Measurements from ENCODE around the gene ATP9A.
"Not testable (repeated sequence)": the region's sequence is repeated elsewhere in the genome, so short reads cannot be mapped to it uniquely, and the experiment has no call there.

The ATP9A gene

DNA sequence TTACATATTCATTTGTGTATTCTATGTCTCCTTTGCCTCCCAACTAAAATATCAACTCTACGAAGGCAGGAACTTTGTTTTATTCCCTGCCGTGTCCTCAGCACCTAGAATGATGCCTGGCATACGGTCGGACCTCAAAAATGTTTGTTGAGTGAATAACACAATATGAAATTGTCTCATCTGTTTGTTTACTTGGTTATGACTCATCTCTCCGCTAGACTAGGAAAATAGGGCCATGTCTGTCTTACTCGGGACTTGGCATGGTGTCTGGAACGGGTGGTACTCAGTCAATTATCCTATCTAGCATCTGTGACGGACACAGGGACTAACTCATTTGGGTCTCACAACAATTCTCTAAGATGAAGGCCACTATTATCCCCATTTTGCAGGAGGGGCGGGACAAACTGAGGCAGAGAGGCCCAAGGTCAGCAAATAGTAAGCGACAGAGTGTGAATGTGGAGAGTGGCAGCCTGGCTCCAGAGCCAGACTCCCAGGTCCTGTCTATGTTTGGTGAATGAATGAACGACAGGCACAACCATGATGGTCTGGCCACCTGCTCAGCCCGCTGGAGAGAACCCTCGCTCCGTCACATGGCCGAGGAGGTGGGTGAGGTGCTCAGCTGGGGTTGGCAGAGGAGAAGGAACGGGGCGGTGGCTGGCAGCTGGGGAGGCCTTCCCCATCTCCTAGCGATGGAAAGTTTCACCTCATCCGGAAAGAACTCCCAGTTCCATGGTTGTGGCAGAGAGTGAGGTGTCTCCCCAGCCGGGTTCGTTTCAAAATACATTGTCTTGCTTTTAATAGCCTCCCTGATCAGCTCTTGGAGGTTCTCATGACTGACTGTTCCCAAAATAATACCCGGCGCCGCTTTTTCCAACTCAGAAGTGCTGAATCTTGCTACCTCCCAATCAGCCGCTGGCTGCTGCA lies 198.1 kb downstream of the ATP9A start:
- TF ChIP-seq Cebpa-rat (IDR thresholded peaks at IDR 0.05) = no peak
- no peak overlapping the region for H3K4me2 ChIP-seq
- H3K4me1 ChIP-seq = 0 out of 20 replicates have a peak, but pooled peaks cover 0 to 3% (median 0%) of the 10 kb centered on the region in 10 experiments
- peaks cover 0 to 35% (median 17%) of the 10 kb centered on the region in 11 experiments; a peak in 16 of 22 replicates for H3K9me3 ChIP-seq (replicated peaks in 1 of 11)
- H3K9ac ChIP-seq = no peak overlapping the region
- H4K20me1 ChIP-seq = no peaks in the 10 kb centered on the region
- H3K27me3 ChIP-seq = peaks cover 4 to 17% (median 13%) of the 10 kb centered on the region in 11 experiments; a peak in 20 of 22 replicates
- no peak overlapping the region for H3K4me3 ChIP-seq
- no peaks in the 10 kb centered on the region for H3K36me3 ChIP-seq
- no peak overlapping the region for H3K27ac ChIP-seq

- H3K4me1 ChIP-seq, H3K4me2 ChIP-seq, H3K36me3 ChIP-seq, H3K4me3 ChIP-seq, H4K20me1 ChIP-seq, H3K9ac ChIP-seq, H3K27ac ChIP-seq: not testable (repeated sequence)
- peaks cover 19 to 33% (median 28%) of the 10 kb centered on the region in 11 experiments for H3K27me3 ChIP-seq
- H3K9me3 ChIP-seq (replicated peaks in 1 of 11) = peaks cover 0 to 21% (median 8%) of the 10 kb centered on the region in 11 experiments; a peak in 12 of 22 replicates
Measured at GRCh38 chr20:51568533-51568932, 199.7 kb downstream of the ATP9A start.

DNA sequence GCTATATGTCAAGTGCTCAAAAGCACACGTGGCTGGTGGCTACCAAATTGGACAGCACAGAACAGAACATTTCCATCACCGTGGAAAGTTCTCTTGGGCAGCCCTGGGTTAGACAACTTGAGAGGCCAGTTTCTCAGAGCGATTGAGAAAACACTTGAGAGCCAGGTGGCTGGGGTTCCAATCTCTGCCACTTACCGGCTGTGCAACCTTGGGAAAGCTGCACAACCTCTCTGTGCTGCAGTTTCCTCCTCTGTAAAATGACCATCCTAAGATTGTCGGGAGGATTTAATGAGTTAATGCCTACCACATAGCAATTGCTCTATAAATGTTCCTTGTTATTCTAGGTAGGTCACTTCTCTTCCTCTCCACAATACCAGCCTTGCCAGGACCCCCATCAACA lies 200.6 kb downstream of the ATP9A start:
- no peak overlapping the region for H3K4me2 ChIP-seq
- H3K36me3 ChIP-seq = no peaks in the 10 kb centered on the region
- no peak overlapping the region for H3K27ac ChIP-seq
- H3K9me3 ChIP-seq (replicated peaks in 1 of 11) = peaks cover 0 to 21% (median 8%) of the 10 kb centered on the region in 11 experiments; a peak in 12 of 22 replicates
- H3K9ac ChIP-seq = no peak overlapping the region
- H3K4me1 ChIP-seq = peaks cover 5 to 11% (median 6%) of the 10 kb centered on the region in 10 experiments; a peak in 19 of 20 replicates
- peaks cover 0 to 13% (median 6%) of the 10 kb centered on the region in 11 experiments; a peak in 9 of 22 replicates for H4K20me1 ChIP-seq
- TF ChIP-seq Cebpa-rat (IDR thresholded peaks at IDR 0.05) = no peak
- H3K4me3 ChIP-seq = no peak overlapping the region
- peaks cover 28 to 42% (median 37%) of the 10 kb centered on the region in 11 experiments for H3K27me3 ChIP-seq

DNA sequence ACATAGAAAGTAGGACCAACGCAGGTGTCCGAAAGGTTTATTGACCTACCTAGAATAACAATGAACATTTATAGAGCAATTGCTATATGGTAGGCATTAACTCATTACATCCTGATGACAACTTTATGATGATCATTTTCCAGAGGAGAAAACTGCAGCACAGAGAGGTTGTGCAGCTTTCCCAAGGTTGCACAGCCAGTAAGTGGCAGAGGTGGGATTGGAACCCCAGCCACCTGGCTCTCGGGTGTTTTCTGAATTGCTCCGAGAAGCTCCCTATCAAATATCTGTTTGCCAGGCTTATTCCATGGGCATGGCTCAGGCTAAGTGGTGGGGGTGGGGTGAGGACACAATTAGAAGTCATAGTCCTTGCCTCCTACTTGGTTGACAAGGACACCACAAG lies 201.6 kb downstream of the ATP9A start:
- Histone ChIP-seq H3K36me3 (no peaks in the 10 kb centered on the region), H3K4me1 (peaks cover 11 to 22% (median 17%) of the 10 kb centered on the region in 10 experiments), H3K9me3 (replicated peaks in 1 of 11) (peaks cover 0 to 17% (median 8%) of the 10 kb centered on the region in 11 experiments; a peak in 12 of 22 replicates), H3K27me3 (peaks cover 38 to 52% (median 47%) of the 10 kb centered on the region in 11 experiments), H4K20me1 (peaks cover 0 to 23% (median 12%) of the 10 kb centered on the region in 11 experiments; a peak in 11 of 22 replicates), H3K4me2 (no peak overlapping the region), H3K9ac (no peak overlapping the region), H3K27ac (no peak overlapping the region), H3K4me3 (no peak overlapping the region)
- TF ChIP-seq Cebpa-rat (IDR thresholded peaks at IDR 0.05) = no peak

DNA sequence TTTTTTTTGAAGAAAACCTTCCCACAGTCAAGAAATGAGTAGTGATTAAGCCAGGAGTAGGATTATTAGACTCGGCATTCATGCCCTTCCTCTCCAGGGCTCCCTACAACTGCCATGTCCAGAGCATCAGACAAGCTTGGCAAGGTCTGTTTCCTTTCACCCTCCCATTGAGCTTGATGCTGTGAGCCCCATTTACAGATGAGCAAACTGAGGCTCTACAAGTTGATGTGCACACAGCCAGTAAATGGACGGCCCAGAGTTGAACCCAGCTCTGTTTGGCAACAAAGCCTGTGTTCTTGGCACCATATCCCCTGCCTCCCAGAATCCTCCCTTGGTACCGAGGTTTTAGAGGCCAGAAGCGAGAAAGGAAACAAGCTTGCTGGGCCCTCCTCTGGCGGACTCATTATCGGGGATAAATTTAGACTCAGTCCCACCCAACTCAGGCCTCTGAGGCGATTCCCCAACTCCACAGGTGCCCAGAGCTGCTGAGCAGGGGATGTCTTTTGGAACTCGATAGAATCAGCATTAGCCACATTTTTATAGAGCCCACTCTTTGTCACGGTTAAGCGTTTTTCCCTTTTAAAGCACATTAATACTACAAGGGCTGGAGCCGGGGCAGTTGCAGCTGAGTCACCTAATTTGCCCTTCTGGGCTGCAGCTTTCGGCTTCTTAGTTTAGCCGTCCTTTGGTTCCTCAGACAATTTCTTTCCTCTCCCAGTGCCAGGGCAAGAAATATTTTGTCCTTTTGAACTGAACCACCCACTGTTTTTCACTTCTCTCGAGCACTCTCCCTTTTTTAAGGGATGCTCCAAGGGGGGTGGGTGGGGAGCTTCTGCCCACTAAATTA lies 202.7 kb downstream of the ATP9A start:
- peaks cover 0 to 17% (median 8%) of the 10 kb centered on the region in 11 experiments; a peak in 11 of 22 replicates for H3K9me3 ChIP-seq (replicated peaks in 1 of 11)
- H3K4me2 ChIP-seq = peak overlapping the region in 1 of 11 experiments; percentile 15; a peak in 1 of 22 replicates
- H3K4me1 ChIP-seq = peaks cover 11 to 22% (median 16%) of the 10 kb centered on the region in 10 experiments
- no peak overlapping the region for H3K27ac ChIP-seq
- H4K20me1 ChIP-seq = peaks cover 0 to 23% (median 12%) of the 10 kb centered on the region in 11 experiments; a peak in 11 of 22 replicates
- no peak overlapping the region for H3K9ac ChIP-seq
- H3K4me3 ChIP-seq = no peak overlapping the region
- peaks cover 49 to 63% (median 58%) of the 10 kb centered on the region in 11 experiments for H3K27me3 ChIP-seq
- TF ChIP-seq Cebpa-rat (IDR thresholded peaks at IDR 0.05) = no peak
- H3K36me3 ChIP-seq = no peaks in the 10 kb centered on the region

DNA sequence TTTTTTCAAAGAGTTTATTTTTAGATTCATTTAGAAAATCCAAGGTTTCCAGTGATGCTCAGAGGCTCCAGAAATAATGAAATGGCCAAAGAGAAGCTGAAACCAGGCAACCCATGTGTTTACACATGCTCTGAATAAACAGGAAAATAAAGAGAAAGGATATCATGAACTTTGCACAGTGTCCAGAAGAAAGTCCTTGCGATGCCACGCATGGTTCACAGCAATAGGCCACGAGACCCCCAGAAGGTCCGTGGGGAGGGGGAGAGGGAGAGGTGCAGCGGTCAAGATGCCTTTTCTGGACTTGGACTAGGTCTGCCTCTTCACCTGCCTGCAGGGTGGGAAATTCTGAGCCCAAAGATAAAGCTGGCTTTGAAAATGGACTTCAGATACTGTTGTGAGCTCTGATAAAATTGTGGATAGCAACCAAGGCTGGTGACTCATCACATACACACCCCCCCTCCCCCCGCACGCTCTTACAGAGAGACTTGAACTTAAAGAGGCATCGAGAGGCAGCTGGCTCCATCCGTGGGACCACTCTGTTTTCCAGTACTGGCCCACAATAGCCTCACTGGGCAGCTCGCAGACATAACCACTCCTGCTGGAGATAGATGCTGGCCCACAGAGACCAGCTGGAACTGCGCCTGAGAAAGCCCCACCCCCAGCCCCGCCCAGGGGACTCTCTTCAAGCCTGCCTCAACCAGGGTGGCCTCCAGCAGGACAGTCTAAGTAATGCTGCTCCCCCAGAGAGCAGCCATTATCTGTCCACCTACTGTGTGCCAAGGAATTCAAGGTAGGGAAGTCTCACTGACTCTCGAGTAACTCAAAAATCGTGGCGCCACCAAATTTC lies 204.5 kb downstream of the ATP9A start:
- peaks cover 62 to 80% (median 75%) of the 10 kb centered on the region in 11 experiments for H3K27me3 ChIP-seq

DNA sequence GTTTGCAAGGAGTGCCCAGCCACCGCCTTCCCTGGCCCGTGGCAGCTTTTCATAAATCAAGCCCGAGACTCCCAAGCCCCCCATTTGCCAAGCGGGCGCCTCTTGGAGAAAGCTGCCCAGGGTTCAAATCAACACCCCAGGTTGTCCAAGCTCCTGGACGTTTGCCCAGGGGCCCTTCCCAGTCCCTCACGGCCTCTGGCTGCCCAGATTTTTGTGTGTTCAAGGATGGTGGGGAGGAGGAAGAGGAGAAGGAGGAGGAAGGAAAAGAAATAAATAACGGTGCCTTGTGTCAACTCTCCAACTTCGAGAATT lies 205.1 kb downstream of the ATP9A start:
- H4K20me1 ChIP-seq = peaks cover 0 to 23% (median 12%) of the 10 kb centered on the region in 11 experiments; a peak in 11 of 22 replicates
- peak overlapping the region in 1 of 11 experiments; percentile 49; a peak in 2 of 22 replicates for H3K9ac ChIP-seq
- H3K4me1 ChIP-seq = peaks cover 11 to 22% (median 16%) of the 10 kb centered on the region in 10 experiments
- TF ChIP-seq Cebpa-rat (IDR thresholded peaks at IDR 0.05) = no peak
- peaks cover 0 to 6% (median 3%) of the 10 kb centered on the region in 11 experiments; a peak in 11 of 22 replicates for H3K9me3 ChIP-seq (replicated peaks in 1 of 11)
- peaks cover 62 to 81% (median 76%) of the 10 kb centered on the region in 11 experiments for H3K27me3 ChIP-seq
- peak overlapping the region in 9 of 10 experiments; percentile 40 to 63 (median 50); a peak in 14 of 20 replicates for H3K4me3 ChIP-seq
- no peak overlapping the region for H3K27ac ChIP-seq
- peak overlapping the region; percentile 62 to 96 (median 81) for H3K4me2 ChIP-seq
- no peaks in the 10 kb centered on the region for H3K36me3 ChIP-seq

More for the DNA sequence above, 204.5 kb downstream of the ATP9A start:
- H4K20me1 ChIP-seq = peaks cover 0 to 23% (median 12%) of the 10 kb centered on the region in 11 experiments; a peak in 11 of 22 replicates
- H3K4me1 ChIP-seq = peaks cover 11 to 22% (median 16%) of the 10 kb centered on the region in 10 experiments
- no peak overlapping the region for H3K27ac ChIP-seq
- no peak overlapping the region for H3K9ac ChIP-seq
- H3K36me3 ChIP-seq = no peaks in the 10 kb centered on the region
- peak overlapping the region in 2 of 10 experiments; percentile 46 to 60; a peak in 2 of 20 replicates for H3K4me3 ChIP-seq
- peaks cover 0 to 12% (median 8%) of the 10 kb centered on the region in 11 experiments; a peak in 11 of 22 replicates for H3K9me3 ChIP-seq (replicated peaks in 1 of 11)
- peak overlapping the region in 4 of 11 experiments; percentile 81 to 96 (median 90); a peak in 5 of 22 replicates for H3K4me2 ChIP-seq
- no peak for TF ChIP-seq Cebpa-rat (IDR thresholded peaks at IDR 0.05)
